BJ (cell line): ENCODE measurements around the gene ENGASE. TPM values are rescaled to one million over a fixed set of nuclear protein-coding genes. Genes with fewer than 3 reads are reported as not detected.

ENCODE experiments used
- CTCF ChIA-PET: fragments of 350-600 bp; formaldehyde crosslinking; extraction: SDS; loops from one replicate; lab custom pipeline; 2021; ENCODE audit warnings: antibody characterized with exemption, inconsistent platforms; lab: Yijun Ruan, JAX
- POLR2A ChIA-PET: fragments of 300-600 bp; sonication (Branson Sonifier 250); formaldehyde crosslinking; extraction: SDS; loops from one replicate; lab custom pipeline; 2021; ENCODE audit warnings: antibody characterized with exemption; lab: Charles Lee
- DNase-seq: peaks from one replicate; pipeline ENCODE4 v3.0.0-alpha.2; 2011; ENCODE audit warnings: low read depth
- H3K27me3 ChIP-seq: 2 replicates; pipeline ENCODE4 v1.6.0; 2011; ENCODE audit warnings: low read length; ENCODE audit not compliant: control insufficient read depth, insufficient read depth
- H3K36me3 ChIP-seq: 2 replicates; pipeline ENCODE4 v1.5.1; 2011; ENCODE audit warnings: low read length; ENCODE audit not compliant: control insufficient read depth, insufficient read depth
- H3K4me3 ChIP-seq: 2 replicates; pipeline ENCODE4 v1.5.1; 2011; ENCODE audit warnings: low read depth, mild to moderate bottlenecking, control low read depth, low read length
- CTCF ChIP-seq: IDR thresholded peaks from 2 replicates; pipeline ENCODE4 v1.5.1; 2011; ENCODE audit warnings: low read depth, mild to moderate bottlenecking, control low read depth, inconsistent platforms, low read length, moderate library complexity; ENCODE audit not compliant: insufficient read depth
- polyA plus RNA-seq: library from polyadenylated mRNA; depleted of rRNA; stranded (reverse); fragments of >200 nt; gene quantifications from 2 replicates; pipeline ENCODE4 v1.2.3, GENCODE V29; 2011

Gene ENGASE
- polyA plus RNA-seq, 1 experiment = 7.4 TPM

GRCh38 chr17:79031996-79032875 is 42.4 kb upstream of the ENGASE start:
- H3K36me3 ChIP-seq = no peaks in the 10 kb centered on the region
- no peak overlapping the region for H3K4me3 ChIP-seq
- ChIA-PET POLR2A (no interaction called here), CTCF (interaction anchor here (1.6 to 3.9 kb wide), 4 partner anchors 12 to 361 kb away, joined by 4 to 23 read pairs (median 7); no protein-coding TSS in a partner anchor)
- H3K27me3 ChIP-seq = no peaks in the 10 kb centered on the region
- TF ChIP-seq CTCF = no peak
- DNase-seq = no peak

- DNase-seq = no peak
- ChIA-PET CTCF (interaction anchor here (1.2 to 3.9 kb wide), 5 partner anchors 10 to 360 kb away, joined by 4 to 23 read pairs (median 5); no protein-coding TSS in a partner anchor), POLR2A (no interaction called here)
- Histone ChIP-seq H3K4me3 (no peak overlapping the region), H3K36me3 (no peaks in the 10 kb centered on the region), H3K27me3 (no peaks in the 10 kb centered on the region)
- TF ChIP-seq CTCF = no peak
Observed at GRCh38 chr17:79033046-79033616, 41.5 kb upstream of the ENGASE start.

- no peaks in the 10 kb centered on the region for H3K36me3 ChIP-seq
- no peak for TF ChIP-seq CTCF
- H3K27me3 ChIP-seq = no peaks in the 10 kb centered on the region
- ChIA-PET POLR2A (no interaction called here), CTCF (interaction anchor here (1.2 to 3.9 kb wide), 5 partner anchors 8 to 358 kb away, joined by 3 to 23 read pairs (median 5); no protein-coding TSS in a partner anchor)
- DNase-seq = no peak
- H3K4me3 ChIP-seq = no peak overlapping the region
Observed at GRCh38 chr17:79033741-79034501, 40.7 kb upstream of the ENGASE start.

GRCh38 chr17:79034931-79035485 is 39.6 kb upstream of the ENGASE start:
- ChIA-PET POLR2A (no interaction called here), CTCF (interaction anchor here (1.1 to 3.9 kb wide), 4 partner anchors 9 to 359 kb away, joined by 3 to 23 read pairs (median 5); no protein-coding TSS in a partner anchor)
- no peak for TF ChIP-seq CTCF

More at GRCh38 chr17:79034931-79035485, 39.6 kb upstream of the ENGASE start:
- Histone ChIP-seq H3K27me3 (no peaks in the 10 kb centered on the region), H3K36me3 (no peaks in the 10 kb centered on the region), H3K4me3 (no peak overlapping the region)
- no peak for DNase-seq
